Cortex of kidney (tissue), 1 donor: ENCODE measurements around the gene EFCC1.

Source experiments
- DNase-seq: peaks from one replicate; lab custom pipeline; 2025; lab: John Stamatoyannopoulos, UW

Gene EFCC1

DNA sequence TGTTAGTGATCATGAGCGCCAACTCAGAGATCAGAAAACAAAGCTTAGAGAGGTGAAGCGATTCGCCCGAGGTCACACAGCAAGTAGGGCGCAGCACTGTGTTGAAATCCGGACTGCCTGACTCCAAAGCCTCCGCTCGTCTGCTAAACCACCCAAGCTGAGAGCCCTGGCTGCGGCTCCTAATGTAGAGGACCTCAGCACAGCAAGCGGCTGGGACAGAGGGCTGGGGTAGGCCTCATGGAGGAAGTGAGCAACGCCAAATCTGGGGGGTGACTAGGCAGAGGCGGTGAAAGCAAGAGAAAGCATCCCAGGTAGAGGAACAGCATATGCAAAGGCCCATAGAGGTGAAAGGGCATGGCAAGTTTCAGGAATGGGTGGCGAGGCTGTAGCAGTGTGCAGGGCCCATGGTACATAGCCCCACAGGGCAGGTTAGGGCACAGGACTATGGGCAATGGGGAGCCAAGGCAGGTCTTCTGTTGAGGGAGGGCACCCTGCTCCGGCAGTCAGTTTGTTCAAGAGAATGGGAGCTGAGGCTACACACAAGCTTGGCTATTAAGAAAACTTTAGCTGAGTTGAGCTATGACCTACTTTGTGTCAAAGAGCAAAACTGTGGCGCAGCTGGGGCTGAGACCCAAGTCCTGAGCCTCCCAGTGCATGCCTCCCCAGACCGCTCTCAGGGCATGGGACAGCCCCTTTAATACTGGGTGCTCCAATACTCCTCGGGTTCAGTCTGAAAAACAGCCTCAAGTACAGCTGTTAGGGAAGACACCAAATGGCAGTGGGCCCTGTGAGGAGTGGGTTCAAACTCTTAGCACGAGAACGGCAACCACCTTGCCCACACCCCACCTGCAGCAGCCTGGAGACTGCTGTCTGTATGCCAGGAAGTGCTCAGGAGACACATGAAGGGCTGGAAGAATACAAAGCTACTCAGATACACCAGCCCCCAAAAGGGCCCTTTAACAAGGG lies 6.2 kb upstream of the EFCC1 start:
- DNase-seq = no peak

- DNase-seq = no peak
These were observed 5.4 kb upstream of the EFCC1 start for GRCh38 chr3:128995737-128996136.

- DNase-seq = no peak
These were observed 4.9 kb upstream of the EFCC1 start for GRCh38 chr3:128996200-128996599.

- DNase-seq = no peak
These were observed 4.4 kb upstream of the EFCC1 start for GRCh38 chr3:128996726-128997125.

DNA sequence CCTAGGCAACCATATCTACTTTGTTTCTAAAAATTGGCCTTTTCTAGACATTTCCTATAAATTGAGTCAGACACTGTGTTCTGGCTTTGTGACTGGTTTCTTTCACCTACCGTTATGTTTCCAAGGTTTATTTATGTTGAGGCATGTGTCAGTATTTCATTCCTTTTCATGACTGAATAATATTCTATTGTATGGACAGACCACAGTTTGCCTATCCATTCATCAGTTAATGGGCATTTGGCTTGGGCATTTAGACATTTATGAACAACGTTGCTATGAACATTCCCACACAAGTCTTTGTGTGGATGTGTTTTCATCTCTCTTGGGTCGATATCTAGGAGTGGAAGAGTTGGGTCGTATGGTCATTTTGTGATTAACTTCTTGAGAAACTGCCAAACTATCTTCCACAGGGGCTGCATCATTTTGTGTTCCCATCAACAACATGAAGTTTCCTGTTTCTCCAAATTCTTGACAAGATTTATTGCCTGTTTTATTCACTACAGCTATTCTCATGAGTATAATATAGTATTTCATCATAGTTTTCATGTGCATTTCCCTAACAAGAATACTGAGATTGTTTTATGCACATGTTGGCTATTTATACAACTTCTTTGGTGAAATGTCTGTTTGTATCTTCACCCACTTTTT lies 3.5 kb upstream of the EFCC1 start:
- no peak for DNase-seq

DNA sequence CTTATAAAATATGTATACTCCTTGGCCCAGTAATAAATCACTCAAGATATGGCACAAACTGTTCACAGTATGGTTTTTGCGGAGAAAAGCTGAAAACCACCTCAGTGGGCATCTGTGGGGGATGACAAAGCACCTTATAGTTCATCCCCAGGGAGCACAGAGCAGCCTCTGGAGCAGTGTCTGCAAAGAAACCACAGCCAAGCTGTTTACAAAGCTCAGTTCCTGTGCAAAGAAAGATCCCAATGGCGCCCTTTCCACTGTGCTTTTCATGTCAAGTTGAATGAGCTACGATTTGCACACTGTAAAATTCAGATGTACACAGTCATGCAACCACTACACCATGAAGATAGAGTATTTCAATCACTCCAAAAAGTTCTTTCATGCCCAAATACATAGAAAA lies 2.5 kb upstream of the EFCC1 start:
- DNase-seq = no peak

GRCh38 chr3:128999102-128999501 lies 2.0 kb upstream of the EFCC1 start:
- no peak for DNase-seq

DNA sequence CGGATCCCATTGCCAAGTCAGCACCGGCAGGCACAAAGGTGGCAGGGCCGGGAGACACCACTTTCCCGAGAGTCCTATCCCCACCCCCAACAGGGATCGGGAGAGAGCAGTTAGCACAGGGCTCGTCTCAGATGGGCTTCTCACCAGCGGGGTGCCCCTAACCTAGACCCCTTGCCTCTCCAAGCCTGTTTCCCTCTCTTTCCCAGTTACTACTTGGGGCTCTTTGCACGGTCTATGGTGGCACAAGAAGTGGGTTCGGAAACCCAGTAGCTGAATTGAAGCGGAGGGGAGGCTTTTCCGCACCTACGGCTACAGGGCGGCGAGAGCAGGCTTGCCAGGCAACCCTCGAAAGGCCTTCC lies 383 bp upstream of the EFCC1 start:
- DNase-seq = no peak

GRCh38 chr3:129001806-129002572 lies 885 bp downstream of the EFCC1 start:
- no peak for DNase-seq

DNA sequence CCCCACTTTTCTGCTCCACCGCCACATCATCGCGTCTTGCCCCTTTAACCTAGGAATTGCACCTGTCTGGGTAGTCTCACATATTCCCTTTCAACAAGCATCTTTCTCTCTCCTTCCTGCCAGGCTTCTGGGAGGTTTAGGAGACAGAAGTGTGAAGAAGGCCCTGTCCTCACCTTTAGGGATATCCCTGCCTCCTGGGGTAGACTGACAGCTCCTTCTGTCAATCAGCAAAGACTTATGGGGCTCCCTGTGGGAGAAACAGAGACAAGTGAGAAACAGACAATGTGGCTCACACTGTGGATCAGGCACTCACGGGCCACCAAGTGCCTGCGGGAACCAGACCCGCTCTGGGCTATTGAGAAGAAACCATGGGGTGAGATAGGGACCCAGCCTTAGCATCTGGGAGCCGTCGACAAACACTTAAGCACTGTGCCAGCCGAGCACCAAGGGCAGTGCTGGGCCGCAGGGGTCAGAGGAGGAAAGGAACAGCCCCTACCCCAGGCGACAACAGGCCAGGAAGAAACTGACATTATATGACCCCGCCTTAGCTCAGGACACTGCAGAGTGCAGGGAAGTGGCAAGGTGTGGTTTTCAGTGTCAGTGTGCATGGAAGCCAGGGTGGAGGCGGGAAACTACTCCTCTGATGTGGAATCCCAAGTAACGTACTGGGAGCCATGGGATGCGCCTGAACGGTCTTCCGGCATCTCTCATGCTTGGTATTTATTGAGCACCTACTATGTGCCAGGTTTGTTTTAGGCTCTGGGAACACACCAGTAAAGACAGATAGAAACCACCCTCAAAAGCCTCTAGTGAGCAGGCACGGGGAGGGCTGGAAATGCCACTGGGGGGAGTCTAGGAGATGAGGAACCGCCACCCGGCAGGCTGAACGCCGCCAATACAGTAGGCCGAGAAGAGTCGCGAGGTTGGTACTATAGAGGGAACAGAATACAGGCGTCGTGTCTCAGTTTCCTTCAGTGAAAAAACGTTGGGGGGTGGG lies 1.8 kb downstream of the EFCC1 start:
- DNase-seq = no peak

GRCh38 chr3:129003578-129004112 lies 2.5 kb downstream of the EFCC1 start:
- no peak for DNase-seq

GRCh38 chr3:129004639-129005295 lies 3.7 kb downstream of the EFCC1 start:
- DNase-seq = no peak

DNA sequence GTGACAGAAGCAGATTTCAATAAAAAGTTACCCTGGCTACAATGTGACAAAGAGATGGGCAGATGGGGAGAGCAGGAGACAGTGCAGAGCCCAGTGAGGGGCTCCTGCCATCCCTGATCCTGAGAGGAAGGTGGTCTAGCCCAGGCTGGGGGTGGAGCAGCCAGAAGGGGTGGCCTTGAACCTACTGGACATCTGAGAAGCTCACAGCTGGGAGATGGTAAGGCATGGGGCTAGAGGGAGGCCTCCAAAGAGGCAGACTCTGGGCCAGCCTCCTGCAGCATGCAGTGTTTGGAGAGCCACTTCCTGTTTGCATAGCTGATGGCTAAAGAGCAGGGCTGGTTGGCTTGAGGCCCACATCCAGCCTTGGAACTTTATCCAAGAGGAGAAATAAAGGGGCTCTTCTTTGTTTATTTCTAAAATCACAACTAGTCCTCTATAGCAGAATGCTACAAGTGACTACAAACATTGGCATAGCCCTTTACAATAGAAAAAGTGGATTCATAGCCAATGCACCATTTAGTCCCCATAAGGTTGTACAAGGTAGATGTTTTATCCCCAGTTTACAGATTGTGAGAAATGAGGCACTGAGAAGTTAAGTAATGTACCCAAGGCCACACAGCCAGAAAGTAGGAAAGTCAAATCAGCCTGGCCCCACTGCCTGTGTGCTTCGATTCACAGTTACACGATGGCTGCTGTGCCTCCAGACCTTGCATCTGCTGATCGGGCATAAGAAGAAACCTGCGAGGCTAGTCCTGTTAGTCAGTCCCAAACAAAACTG lies 4.6 kb downstream of the EFCC1 start:
- no peak for DNase-seq

DNA sequence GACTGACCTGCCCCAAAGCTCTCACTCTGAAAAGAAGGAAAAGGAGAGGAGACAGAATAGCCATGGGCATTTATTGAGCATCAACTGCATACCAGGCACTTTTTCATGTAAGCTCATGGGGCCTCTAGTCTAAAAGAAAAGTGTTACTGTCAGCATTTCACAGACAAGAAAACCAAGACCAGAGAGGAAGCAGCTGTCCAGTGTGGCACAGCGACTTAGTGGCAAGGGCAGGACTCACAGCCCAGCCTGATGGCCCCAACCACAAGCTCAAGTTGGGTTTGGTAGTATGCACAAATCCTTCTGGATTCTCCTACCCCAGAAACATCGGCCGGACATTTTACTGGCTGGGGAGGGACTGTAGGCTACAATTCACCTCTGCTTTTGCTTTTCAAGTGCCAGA lies 5.8 kb downstream of the EFCC1 start:
- DNase-seq = no peak

DNA sequence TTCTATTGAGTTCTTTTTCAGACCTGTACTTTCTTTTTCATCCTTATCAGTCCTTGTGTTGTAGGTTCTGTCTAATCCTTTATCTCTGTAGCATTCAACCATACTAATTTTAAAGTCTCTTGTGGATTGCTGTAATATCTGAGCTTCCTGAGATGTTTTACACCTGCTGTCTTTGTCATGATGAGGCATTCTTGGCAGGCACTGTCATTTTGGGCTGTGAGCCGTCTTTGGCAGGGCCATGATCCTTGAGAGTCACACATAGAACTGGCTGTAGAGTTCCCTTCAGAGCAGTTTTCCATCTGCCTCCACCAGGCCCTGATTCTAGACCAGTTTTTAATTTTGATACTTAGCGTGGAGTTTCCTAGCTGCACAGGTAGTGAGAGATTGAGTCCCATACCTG lies 6.7 kb downstream of the EFCC1 start:
- no peak for DNase-seq

- DNase-seq = no peak
These were observed 8.2 kb downstream of the EFCC1 start for GRCh38 chr3:129009266-129009665.

GRCh38 chr3:129010310-129010956 lies 9.3 kb downstream of the EFCC1 start:
- DNase-seq = no peak

- DNase-seq = no peak
These were observed 12.4 kb downstream of the EFCC1 start for GRCh38 chr3:129013491-129013891.

DNA sequence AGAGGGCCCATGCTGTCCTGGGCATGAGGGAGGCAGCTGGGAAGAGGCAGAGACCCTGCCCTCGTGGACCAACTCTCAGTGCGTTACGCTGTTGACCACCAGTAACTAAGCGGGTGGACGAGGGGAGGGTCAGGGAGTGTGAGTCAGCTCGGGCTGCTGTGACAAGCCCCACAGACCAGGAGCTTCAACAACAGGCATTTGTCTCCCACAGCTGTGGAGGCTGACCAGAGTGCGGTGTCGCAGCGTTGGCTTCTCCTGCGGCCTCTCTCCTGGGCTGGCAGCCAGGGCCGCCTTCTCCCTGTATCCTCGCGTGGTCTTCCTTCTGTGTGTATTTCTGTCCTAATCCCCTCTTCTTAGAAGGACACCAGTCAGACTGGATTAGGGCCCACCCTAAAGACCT lies 13.0 kb downstream of the EFCC1 start:
- DNase-seq = no peak
